Endothelial cell of umbilical vein (primary cell): ENCODE measurements around the gene GNAL. TPM values are rescaled to one million over a fixed set of nuclear protein-coding genes. Genes with fewer than 3 reads are reported as not detected.

ENCODE experiments used
- BruUV-seq: library from RNA; stranded (reverse); fragments of 400-500 nt; replicated peaks from 2 replicates; lab custom pipeline; 2021; lab: Mats Ljungman, UMichigan
- CTCF ChIA-PET: fragments of 300-600, 350-600 bp; sonication (Branson Sonifier 250); formaldehyde crosslinking; loops from one replicate; lab custom pipeline; 2021; ENCODE audit warnings: antibody characterized with exemption, inconsistent platforms; lab: Charles Lee
- POLR2A ChIA-PET: fragments of 300-600, 350-600 bp; sonication (Branson Sonifier 250); formaldehyde crosslinking; loops from one replicate; lab custom pipeline; 2021; ENCODE audit warnings: antibody characterized with exemption, inconsistent platforms; lab: Charles Lee
- DNase-seq: peaks from one replicate; pipeline ENCODE4 v3.0.0-alpha.2; 2011; ENCODE audit warnings: low read depth, low spot score
- FAIRE-seq: peaks from 2 replicates; lab custom pipeline; 2011; peaks lifted over from hg19 to GRCh38; lab: Jason Lieb, UNC
- H2AFZ ChIP-seq: 2 replicates; pipeline ENCODE4 v1.6.0; 2012; ENCODE audit warnings: low read depth, low read length, control low read depth, inconsistent platforms
- H3K27ac ChIP-seq: 2 replicates; pipeline ENCODE4 v1.5.1; 2011; ENCODE audit warnings: low read depth, mild to moderate bottlenecking, control low read depth, low read length, moderate library complexity; ENCODE audit not compliant: insufficient read depth
- H3K27me3 ChIP-seq, 2 experiments: 2 replicates each; pipeline versions ENCODE4 v1.6.0 to v1.6.1; 2011; ENCODE audit warnings: low read length in 2 of 2, mixed read lengths in 1 of 2; ENCODE audit not compliant: control insufficient read depth in 2 of 2, insufficient read depth in 2 of 2
- H3K36me3 ChIP-seq, 2 experiments: 2 replicates in 1 of 2; 3 replicates in 1 of 2; pipeline ENCODE4 v1.5.1; 2011; ENCODE audit warnings: low read length in 2 of 2, mild to moderate bottlenecking in 1 of 2, moderate library complexity in 1 of 2; ENCODE audit not compliant: control insufficient read depth in 2 of 2, insufficient read depth in 2 of 2; ENCODE audit errors: extremely low read depth in 1 of 2
- H3K4me1 ChIP-seq: 3 replicates; pipeline ENCODE4 v1.5.1; 2011; ENCODE audit warnings: mild to moderate bottlenecking, low read length; ENCODE audit not compliant: control insufficient read depth, insufficient read depth; ENCODE audit errors: extremely low read depth
- H3K4me2 ChIP-seq: 2 replicates; pipeline ENCODE4 v1.6.1; 2011; ENCODE audit warnings: low read length, control low read depth, mixed read lengths; ENCODE audit not compliant: insufficient read depth
- H3K4me3 ChIP-seq, 3 experiments: fragments of 200-600 bp in 1 of 3; sonication (generic), shearing (Covaris generic) in 1 of 3; replicated peaks in 1 of 3; 2 replicates each; pipeline ENCODE4 v1.5.1; 2011 to 2016; ENCODE audit warnings: control low read depth in 3 of 3, low read length in 3 of 3, mild to moderate bottlenecking in 2 of 3, inconsistent platforms in 1 of 3, low read depth in 1 of 3, moderate library complexity in 1 of 3; ENCODE audit not compliant: insufficient read depth in 1 of 3
- H3K79me2 ChIP-seq: 2 replicates; pipeline ENCODE4 v1.6.0; 2012; ENCODE audit warnings: low read length, inconsistent platforms; ENCODE audit not compliant: control insufficient read depth, insufficient read depth
- H3K9ac ChIP-seq: replicated peaks from 2 replicates; pipeline ENCODE3; 2011; ENCODE audit warnings: low read length, control low read depth; ENCODE audit not compliant: insufficient read depth; ENCODE audit errors: extremely low read depth
- H3K9me1 ChIP-seq: replicated peaks from 3 replicates; pipeline ENCODE4 v1.6.0; 2011; ENCODE audit warnings: mild to moderate bottlenecking, low read length; ENCODE audit not compliant: control insufficient read depth, insufficient read depth; ENCODE audit errors: extremely low read depth
- H3K9me3 ChIP-seq: replicated peaks from 2 replicates; pipeline ENCODE4 v1.5.1; 2012; ENCODE audit warnings: low read length, inconsistent platforms; ENCODE audit not compliant: control insufficient read depth, insufficient read depth
- H4K20me1 ChIP-seq: replicated peaks from 2 replicates; pipeline ENCODE3; 2011; ENCODE audit warnings: mild to moderate bottlenecking, low read length; ENCODE audit not compliant: control insufficient read depth, insufficient read depth; ENCODE audit errors: extremely low read depth
- CTCF ChIP-seq, 2 donors: IDR thresholded peaks; 1 replicate in 1 of 2; 2 replicates in 1 of 2; pipeline ENCODE4 v1.5.1; 2011; ENCODE audit warnings: low read length in 2 of 2, mild to moderate bottlenecking in 2 of 2, moderate library complexity in 2 of 2, control low read depth in 1 of 2, inconsistent platforms in 1 of 2, low read depth in 1 of 2; ENCODE audit not compliant: insufficient read depth in 1 of 2; ENCODE audit errors: extremely low read depth in 1 of 2
- EZH2 ChIP-seq: IDR thresholded peaks from 2 replicates; pipeline ENCODE4 v1.6.1; 2012; ENCODE audit warnings: borderline replicate concordance, low read depth, mild to moderate bottlenecking, moderate library complexity, low read length, inconsistent platforms; ENCODE audit not compliant: severe bottlenecking
- FOS ChIP-seq: IDR thresholded peaks from 2 replicates; pipeline ENCODE4 v1.6.1; 2011; ENCODE audit warnings: mild to moderate bottlenecking, low read length, moderate library complexity, borderline replicate concordance; ENCODE audit not compliant: insufficient read depth
- GATA2 ChIP-seq: IDR thresholded peaks from 2 replicates; pipeline ENCODE4 v1.7.0; 2011; ENCODE audit warnings: low read depth, mild to moderate bottlenecking, moderate library complexity, mixed read lengths, low read length; ENCODE audit not compliant: insufficient read length, insufficient read depth
- JUN ChIP-seq: IDR thresholded peaks from 2 replicates; pipeline ENCODE4 v1.6.1; 2011; ENCODE audit warnings: borderline replicate concordance, low read depth; ENCODE audit not compliant: insufficient read length, insufficient read depth
- MAX ChIP-seq: IDR thresholded peaks from 2 replicates; pipeline ENCODE4 v1.6.1; 2011; ENCODE audit not compliant: insufficient read depth, insufficient read length
- MYC ChIP-seq: IDR thresholded peaks from one replicate; pipeline ENCODE4 v1.6.1; 2011; ENCODE audit warnings: mild to moderate bottlenecking, low read depth, low read length
- POLR2A ChIP-seq: IDR thresholded peaks from 2 replicates; pipeline ENCODE4 v1.6.1; 2012; ENCODE audit warnings: low read depth, mild to moderate bottlenecking, control low read depth, low read length
- POLR2AphosphoS5 ChIP-seq: IDR thresholded peaks from 2 replicates; pipeline ENCODE4 v1.6.1; 2012; ENCODE audit warnings: low read depth, mild to moderate bottlenecking, control low read depth, low read length, moderate library complexity; ENCODE audit not compliant: insufficient read depth
- dilution Hi-C: fragments of 300-500 bp; cut with MboI; formaldehyde crosslinking; loops from one replicate; pipeline ENCODE4 v1.15.0; 2019; ENCODE audit warnings: low sequenced_read_pairs; ENCODE audit not compliant: extremely low pct_ligation_motif_present
- intact Hi-C: fragments of 100-400 bp; cut with micrococcal nuclease; formaldehyde crosslinking; loops from one replicate; pipeline ENCODE4 v1.10.0; 2022
- polyA plus RNA-seq, 4 experiments: library from polyadenylated mRNA; depleted of rRNA in 3 of 4; stranded (reverse) in 3 of 4; unstranded in 1 of 4; fragments of >200 nt; gene quantifications; 2 replicates each; pipeline versions ENCODE4 v1.2.1 to v1.2.3, GENCODE V29; 2011 to 2012; ENCODE audit warnings: missing spikeins in 1 of 4
- total RNA-seq: library from RNA; stranded (reverse); gene quantifications from 2 replicates; pipeline ENCODE4 v1.2.3, GENCODE V29; 2021

GNAL gene
- total and polyA plus RNA-seq, 2 donors (not counting 3 experiments of a cell fraction or from before 2014, with no cell fraction given), result 0.07 to 0.73 TPM

- TF ChIP-seq POLR2A (no peak), JUN (no peak), POLR2AphosphoS5 (no peak), EZH2 (no peak), GATA2 (no peak), MYC (no peak), MAX (no peak), CTCF (IDR thresholded peaks at IDR 0.05; ENCODE audit: extremely low read depth in 1 of 2, insufficient read depth in 1 of 2, low read depth in 1 of 2, low read length in 2 of 2) (no peak), FOS (no peak)
- Histone ChIP-seq H3K27ac (no peak overlapping the region), H3K4me1 (no peaks in the 10 kb centered on the region), H3K4me2 (no peak overlapping the region), H3K79me2 (no peaks in the 10 kb centered on the region), H3K4me3 (no peak overlapping the region), H2AFZ (no peak overlapping the region), H3K36me3 (no peaks in the 10 kb centered on the region), H3K9me3 (no peaks in the 10 kb centered on the region), H3K27me3 (no peaks in the 10 kb centered on the region), H4K20me1 (no peaks in the 10 kb centered on the region), H3K9me1 (no peaks in the 10 kb centered on the region), H3K9ac (no peak overlapping the region)
- CTCF ChIA-PET, result no interaction called here
- no TSS peak for BruUV-seq
- dilution Hi-C loops, result no loop called here
- FAIRE-seq (no peak), DNase-seq (no peak)
- POLR2A ChIA-PET, result no interaction called here
- intact Hi-C loops, result no loop called here
These were observed 112.5 kb downstream of the GNAL start for GRCh38 chr18:11801573-11801972.
